ENCODE results near the gene UTS2B.

GRCh38 chr3:191298846-191299245 lies 31.5 kb downstream of the UTS2B start:
- TF ChIP-seq CTCF (conservative IDR thresholded peaks at IDR 0.05; ENCODE audit: low read depth, low read length) (no peak), EZH2 (IDR thresholded peaks at IDR 0.05; ENCODE audit: borderline replicate concordance, low read depth, low read length, poor library complexity, severe bottlenecking) (no peak)

Data from A673 (cell line).